Measurements from ENCODE around the gene USP36. TPM values are rescaled to one million over a fixed set of nuclear protein-coding genes. Genes with fewer than 3 reads are reported as not detected.

The USP36 gene
- total RNA-seq, 2 experiments from 2014 or later, result 47.2 to 144 TPM

- Histone ChIP-seq H3K4me3 (ENCODE audit: low read depth, low read length, poor library complexity, severe bottlenecking) (no peak overlapping the region), H3K4me1 (ENCODE audit: insufficient read depth, low read length, poor library complexity, severe bottlenecking) (no peaks in the 10 kb centered on the region), H3K27ac (ENCODE audit: low read depth, low read length, poor library complexity, severe bottlenecking) (no peak overlapping the region), H4K20me1 (ENCODE audit: insufficient read depth, low read length) (no peaks in the 10 kb centered on the region), H2AFZ (ENCODE audit: low read length) (no peak overlapping the region), H3K9me2 (ENCODE audit: insufficient read depth, low read length) (no peaks in the 10 kb centered on the region), H3K9me3 (ENCODE audit: low read length) (no peaks in the 10 kb centered on the region), H3K4me2 (ENCODE audit: low read length) (no peak overlapping the region), H3K36me3 (ENCODE audit: insufficient read depth, low read length) (peaks cover 100% of the 10 kb centered on the region), H3K79me2 (ENCODE audit: insufficient read depth, low read depth, low read length) (no peaks in the 10 kb centered on the region)
- intact Hi-C loops (cut with micrococcal nuclease; ENCODE audit: unreplicated experiment), result no loop called here
- ChIA-PET CTCF (ENCODE audit: unreplicated experiment) (no interaction called here), POLR2A (interaction anchor here (0.6 kb wide), 1 partner anchor 24 kb away, joined by 4 read pairs; no protein-coding TSS in a partner anchor)
- no peak for DNase-seq (ENCODE audit: low spot score)
- BruUV-seq (replicated peaks), result no TSS peak
- TF ChIP-seq EZH2phosphoT487 (IDR thresholded peaks at IDR 0.05; ENCODE audit: borderline replicate concordance, low read depth, low read length), result no peak
- TF ChIP-seq CTCF (conservative IDR thresholded peaks at IDR 0.05; ENCODE audit: low read length), result no peak
Observed at GRCh38 chr17:78815696-78816095, 24.9 kb downstream of the USP36 start.

- ChIA-PET POLR2A (interaction anchor here (0.6 kb wide), 1 partner anchor 62 kb away, joined by 3 read pairs; no protein-coding TSS in a partner anchor), CTCF (ENCODE audit: unreplicated experiment) (no interaction called here)
- H3K4me1 ChIP-seq (ENCODE audit: insufficient read depth, low read length, poor library complexity, severe bottlenecking), result no peaks in the 10 kb centered on the region
- peaks cover 100% of the 10 kb centered on the region for H3K36me3 ChIP-seq (ENCODE audit: insufficient read depth, low read length)
- no peak overlapping the region for H3K4me2 ChIP-seq (ENCODE audit: low read length)
- no peaks in the 10 kb centered on the region for H3K79me2 ChIP-seq (ENCODE audit: insufficient read depth, low read depth, low read length)
- H3K4me3 ChIP-seq (ENCODE audit: low read depth, low read length, poor library complexity, severe bottlenecking), result no peak overlapping the region
- intact Hi-C loops (cut with micrococcal nuclease; ENCODE audit: unreplicated experiment), result no loop called here
- TF ChIP-seq CTCF (conservative IDR thresholded peaks at IDR 0.05; ENCODE audit: low read length), result no peak
- no peak for TF ChIP-seq EZH2phosphoT487 (IDR thresholded peaks at IDR 0.05; ENCODE audit: borderline replicate concordance, low read depth, low read length)
- DNase-seq (ENCODE audit: low spot score), result no peak
- no peaks in the 10 kb centered on the region; the same call in none of the 2 replicates for H4K20me1 ChIP-seq (ENCODE audit: insufficient read depth, low read length)
- H3K9me2 ChIP-seq (ENCODE audit: insufficient read depth, low read length), result no peaks in the 10 kb centered on the region
- no peak overlapping the region for H2AFZ ChIP-seq (ENCODE audit: low read length)
- H3K27ac ChIP-seq (ENCODE audit: low read depth, low read length, poor library complexity, severe bottlenecking), result no peak overlapping the region
- no peaks in the 10 kb centered on the region for H3K9me3 ChIP-seq (ENCODE audit: low read length)
- BruUV-seq (replicated peaks), result no TSS peak
Observed at GRCh38 chr17:78812855-78813254, 27.8 kb downstream of the USP36 start.

GRCh38 chr17:78808163-78808562 lies 32.5 kb downstream of the USP36 start:
- no peaks in the 10 kb centered on the region for H3K9me3 ChIP-seq (ENCODE audit: low read length)
- no peak for TF ChIP-seq CTCF (conservative IDR thresholded peaks at IDR 0.05; ENCODE audit: low read length)
- TF ChIP-seq EZH2phosphoT487 (IDR thresholded peaks at IDR 0.05; ENCODE audit: borderline replicate concordance, low read depth, low read length), result no peak
- no peak overlapping the region for H2AFZ ChIP-seq (ENCODE audit: low read length)
- no peak for DNase-seq (ENCODE audit: low spot score)
- no peak overlapping the region for H3K4me3 ChIP-seq (ENCODE audit: low read depth, low read length, poor library complexity, severe bottlenecking)
- BruUV-seq (replicated peaks), result no TSS peak
- H4K20me1 ChIP-seq (ENCODE audit: insufficient read depth, low read length), result no peaks in the 10 kb centered on the region; the same call in none of the 2 replicates
- H3K9me2 ChIP-seq (ENCODE audit: insufficient read depth, low read length), result no peaks in the 10 kb centered on the region
- H3K4me2 ChIP-seq (ENCODE audit: low read length), result no peak overlapping the region
- H3K79me2 ChIP-seq (ENCODE audit: insufficient read depth, low read depth, low read length), result no peaks in the 10 kb centered on the region
- H3K36me3 ChIP-seq (ENCODE audit: insufficient read depth, low read length), result peaks cover 100% of the 10 kb centered on the region
- H3K27ac ChIP-seq (ENCODE audit: low read depth, low read length, poor library complexity, severe bottlenecking), result no peak overlapping the region
- intact Hi-C loops (cut with micrococcal nuclease; ENCODE audit: unreplicated experiment), result no loop called here
- ChIA-PET POLR2A (no interaction called here), CTCF (ENCODE audit: unreplicated experiment) (no interaction called here)
- H3K4me1 ChIP-seq (ENCODE audit: insufficient read depth, low read length, poor library complexity, severe bottlenecking), result no peaks in the 10 kb centered on the region

Data from OCI-LY7 (cell line).